Lower lobe of right lung (tissue), 2 donors: Measurements from ENCODE around the gene ZNF414. TPM values are rescaled to one million over a fixed set of nuclear protein-coding genes. Genes with fewer than 3 reads are reported as not detected.
"Not testable (repeated sequence)": the region's sequence is repeated elsewhere in the genome, so short reads cannot be mapped to it uniquely, and the experiment has no call there.

ENCODE experiments used
- ATAC-seq, 2 donors: fragments of 200-7000 bp; cut with Tn5 transposase; one replicate each; pipeline ENCODE4 v1.9.1; 2020 to 2022; ENCODE audit warnings: mild to moderate bottlenecking in 2 of 2, moderate library complexity in 2 of 2
- DNase-seq: peaks from one replicate; pipeline ENCODE4 v3.0.0-alpha.2; 2020
- H3K27ac ChIP-seq: fragments of 200-600 bp; one replicate; pipeline ENCODE4 v1.8.0; 2022
- H3K27me3 ChIP-seq: fragments of 200-600 bp; one replicate; pipeline ENCODE4 v1.8.0; 2022; ENCODE audit warnings: low read depth
- H3K36me3 ChIP-seq: fragments of 200-600 bp; one replicate; pipeline ENCODE4 v1.8.0; 2022; ENCODE audit warnings: mild to moderate bottlenecking
- H3K4me1 ChIP-seq: fragments of 200-600 bp; one replicate; pipeline ENCODE4 v1.8.0; 2022
- H3K4me3 ChIP-seq: fragments of 200-600 bp; one replicate; pipeline ENCODE4 v1.8.0; 2022; ENCODE audit warnings: mild to moderate bottlenecking
- H3K9me3 ChIP-seq: fragments of 200-600 bp; one replicate; pipeline ENCODE4 v1.8.0; 2022
- intact Hi-C: fragments of 100-400 bp; cut with DNase I; formaldehyde crosslinking; loops from one replicate; pipeline ENCODE4 v1.11.0; 2022
- total RNA-seq: library from RNA; stranded (reverse); fragmentation: NEBNext Ultra II Directional; extraction: Animal tissue kit (Norgen Biotek cat#: 25700); gene quantifications from one replicate; pipeline ENCODE4 v1.2.1, GENCODE V29; 2021
- TF ChIP-seq, protein P1 (sequence below): fragments of 200-600 bp; IDR thresholded peaks from one replicate; pipeline ENCODE4 v1.8.0; 2022; ENCODE audit warnings: antibody characterized with exemption, mild to moderate bottlenecking
- donor health status: DM: no; HTN: yes; CAD: no; lungs with severe emphysema.

Gene ZNF414
- total RNA-seq, 1 donor from 2014 or later, result 21.6 TPM

DNA sequence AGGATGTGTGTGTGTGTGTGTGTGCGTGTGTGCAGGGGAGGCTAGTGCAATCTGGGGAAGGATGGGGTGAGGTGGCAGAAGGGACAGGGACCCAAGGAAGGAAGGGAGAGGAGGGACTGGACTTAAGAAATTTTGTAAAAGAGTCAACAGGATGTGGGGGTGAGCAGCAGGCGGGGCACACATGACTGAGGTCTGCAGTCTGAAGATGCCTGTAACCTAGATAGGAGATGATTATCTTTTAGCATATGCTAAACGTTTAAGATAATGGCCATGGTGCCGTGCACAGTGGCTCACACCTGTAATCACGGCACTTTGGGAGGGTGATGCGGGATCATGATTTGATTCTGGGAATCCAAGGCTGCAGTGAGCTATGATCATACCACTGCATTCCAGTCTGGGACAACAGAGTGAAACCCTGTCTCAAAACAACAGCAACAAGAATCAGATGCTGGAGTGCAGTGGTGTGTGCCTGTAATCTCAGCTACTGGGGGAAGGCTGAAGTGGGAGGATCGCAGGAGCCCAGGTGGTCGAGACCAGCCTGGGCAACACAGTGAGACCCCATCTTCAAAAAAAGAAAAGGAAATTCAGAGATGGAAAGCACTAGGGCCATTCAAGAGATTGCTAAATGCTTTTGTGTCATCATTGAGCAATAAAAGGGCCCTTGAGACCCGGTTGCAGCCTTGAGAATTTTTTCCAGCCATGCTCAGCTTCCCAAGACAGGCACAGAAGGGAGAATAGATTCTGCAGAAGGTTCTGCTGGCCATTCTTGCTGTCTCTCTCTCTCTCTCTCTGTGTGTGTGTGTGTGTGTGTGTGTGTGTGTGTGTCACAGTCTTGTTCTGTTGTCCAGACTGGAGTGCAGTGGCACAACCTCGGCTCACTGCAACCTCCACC, 3.8 kb upstream of the ZNF414 start:
- intact Hi-C loops, result no loop called here
- TF ChIP-seq, protein P1, sequence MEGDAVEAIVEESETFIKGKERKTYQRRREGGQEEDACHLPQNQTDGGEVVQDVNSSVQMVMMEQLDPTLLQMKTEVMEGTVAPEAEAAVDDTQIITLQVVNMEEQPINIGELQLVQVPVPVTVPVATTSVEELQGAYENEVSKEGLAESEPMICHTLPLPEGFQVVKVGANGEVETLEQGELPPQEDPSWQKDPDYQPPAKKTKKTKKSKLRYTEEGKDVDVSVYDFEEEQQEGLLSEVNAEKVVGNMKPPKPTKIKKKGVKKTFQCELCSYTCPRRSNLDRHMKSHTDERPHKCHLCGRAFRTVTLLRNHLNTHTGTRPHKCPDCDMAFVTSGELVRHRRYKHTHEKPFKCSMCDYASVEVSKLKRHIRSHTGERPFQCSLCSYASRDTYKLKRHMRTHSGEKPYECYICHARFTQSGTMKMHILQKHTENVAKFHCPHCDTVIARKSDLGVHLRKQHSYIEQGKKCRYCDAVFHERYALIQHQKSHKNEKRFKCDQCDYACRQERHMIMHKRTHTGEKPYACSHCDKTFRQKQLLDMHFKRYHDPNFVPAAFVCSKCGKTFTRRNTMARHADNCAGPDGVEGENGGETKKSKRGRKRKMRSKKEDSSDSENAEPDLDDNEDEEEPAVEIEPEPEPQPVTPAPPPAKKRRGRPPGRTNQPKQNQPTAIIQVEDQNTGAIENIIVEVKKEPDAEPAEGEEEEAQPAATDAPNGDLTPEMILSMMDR, result no peak
- Histone ChIP-seq H3K36me3 (peaks cover 10% of the 10 kb centered on the region), H3K9me3 (no peaks in the 10 kb centered on the region), H3K27me3 (no peaks in the 10 kb centered on the region), H3K4me1 (peaks cover 22% of the 10 kb centered on the region), H3K4me3 (no peak overlapping the region), H3K27ac (peak overlapping the region; percentile 67)
- ATAC-seq, result no peak
- no peak for DNase-seq

DNA sequence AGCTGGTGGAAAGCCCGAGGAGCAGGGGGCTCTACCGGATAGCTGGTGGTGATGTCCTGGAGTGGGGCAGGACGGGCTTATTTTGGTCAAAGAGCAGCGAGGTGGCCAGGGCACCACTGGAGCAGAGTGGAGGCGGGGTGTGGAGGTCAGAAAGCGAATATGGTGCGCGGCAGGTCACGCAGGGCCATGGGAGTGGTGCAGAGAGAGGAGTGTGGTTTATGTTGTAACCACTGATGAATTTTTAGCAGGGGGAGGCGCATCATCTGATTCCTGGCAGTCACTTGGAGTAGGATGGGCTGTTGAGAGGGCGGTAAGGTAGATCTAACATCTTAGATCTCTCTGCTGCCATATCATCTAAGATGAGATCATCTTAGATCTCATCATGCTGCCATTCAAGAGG, 1.4 kb upstream of the ZNF414 start:
- Histone ChIP-seq H3K27ac (no peak overlapping the region), H3K9me3 (no peaks in the 10 kb centered on the region), H3K4me1 (peaks cover 30% of the 10 kb centered on the region), H3K36me3 (peaks cover 8% of the 10 kb centered on the region), H3K27me3 (no peaks in the 10 kb centered on the region), H3K4me3 (no peak overlapping the region)
- TF ChIP-seq, protein P1, result no peak
- DNase-seq (peak; percentile 74), ATAC-seq (peak in 1 of 2 donors; percentile 3)
- intact Hi-C loops, result no loop called here

DNA sequence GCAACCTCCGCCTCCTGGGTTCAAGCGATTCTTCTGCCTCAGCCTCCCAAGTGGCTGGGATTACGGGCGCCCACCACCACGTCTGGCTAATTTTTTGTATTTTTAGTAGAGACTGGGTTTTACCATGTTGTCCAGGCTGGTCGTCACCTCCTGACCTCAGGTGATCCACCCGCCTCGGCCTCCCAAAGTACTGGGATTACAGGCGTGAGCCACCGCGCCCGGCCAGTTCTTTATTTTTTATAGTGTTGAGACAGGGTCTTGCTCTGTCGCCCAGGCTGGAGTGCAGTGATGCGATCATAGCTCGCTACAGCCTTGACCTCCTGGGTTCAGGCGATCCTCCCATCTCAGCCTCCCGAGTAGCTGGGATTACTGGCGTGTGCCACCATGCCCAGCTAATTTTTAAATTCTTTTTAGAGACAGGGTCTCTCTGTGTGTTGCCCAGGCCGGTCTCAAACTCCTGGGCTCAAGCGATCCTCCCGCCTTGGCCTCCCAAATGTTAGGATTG, 590 bp upstream of the ZNF414 start:
- H3K36me3 ChIP-seq, DNase-seq, H3K9me3 ChIP-seq, H3K27me3 ChIP-seq, intact Hi-C loops, ATAC-seq: not testable (repeated sequence)
- H3K4me1 ChIP-seq, result peaks cover 30% of the 10 kb centered on the region
- peak overlapping the region; percentile 67 for H3K4me3 ChIP-seq
- H3K27ac ChIP-seq, result peak overlapping the region; percentile 98

- ATAC-seq, result no peak
- Histone ChIP-seq H3K36me3 (peaks cover 9% of the 10 kb centered on the region), H3K27me3 (no peaks in the 10 kb centered on the region), H3K4me3 (peak overlapping the region; percentile 67), H3K4me1 (peaks cover 30% of the 10 kb centered on the region), H3K27ac (peak overlapping the region; percentile 98), H3K9me3 (no peaks in the 10 kb centered on the region)
- TF ChIP-seq, protein P1, result no peak
- intact Hi-C loops, result no loop called here
- DNase-seq, result no peak
Measured at GRCh38 chr19:8513036-8513686, 806 bp downstream of the ZNF414 start.

DNA sequence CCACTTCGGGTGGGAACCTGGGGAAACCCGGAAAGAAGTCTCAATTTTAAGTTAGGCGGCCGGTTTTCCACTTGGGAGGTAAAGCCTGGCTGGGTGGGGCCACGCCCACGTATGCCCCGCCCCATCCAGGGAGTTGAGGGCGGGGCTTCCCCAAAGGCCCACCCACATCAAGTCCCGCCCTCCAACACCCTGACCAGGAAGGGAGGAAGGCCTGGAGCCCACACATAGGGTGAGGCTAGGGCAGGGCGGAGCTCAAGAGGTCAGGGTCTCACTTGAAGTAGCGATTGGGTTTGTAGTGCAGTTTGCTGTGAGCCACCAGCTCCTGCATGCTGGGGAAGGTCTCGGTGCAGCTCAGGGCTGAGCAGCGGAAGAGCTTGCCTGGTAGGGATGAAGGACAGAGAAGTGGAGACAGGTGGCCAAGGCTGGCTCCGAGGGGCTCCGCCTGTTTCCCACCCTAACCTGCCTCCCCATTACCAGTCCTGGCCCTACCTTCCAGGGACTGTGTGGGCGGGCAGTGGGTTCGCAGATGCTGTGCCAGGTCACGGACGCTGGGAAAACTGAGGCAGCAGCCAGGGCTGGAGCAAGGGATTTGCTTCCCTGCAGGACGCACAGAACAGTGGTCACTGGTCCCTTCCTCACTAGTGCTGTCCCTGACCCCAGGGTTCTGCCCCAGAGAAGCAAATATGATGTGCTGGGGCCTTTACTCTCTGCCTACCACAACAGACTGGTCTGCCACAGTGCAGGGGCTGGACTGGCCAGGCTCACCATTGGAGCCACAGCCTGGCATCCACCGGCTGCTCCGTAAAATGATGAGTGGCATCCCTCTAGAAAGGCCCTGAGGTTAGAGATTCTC, 1.6 kb downstream of the ZNF414 start:
- ATAC-seq, result peak in 1 of 2 donors; percentile 36
- Histone ChIP-seq H3K36me3 (peaks cover 9% of the 10 kb centered on the region), H3K4me3 (peak overlapping the region; percentile 11), H3K9me3 (no peaks in the 10 kb centered on the region), H3K4me1 (peaks cover 24% of the 10 kb centered on the region), H3K27ac (peak overlapping the region; percentile 98), H3K27me3 (no peaks in the 10 kb centered on the region)
- intact Hi-C loops, result no loop called here
- TF ChIP-seq, protein P1, result no peak
- DNase-seq, result no peak
